ENCODE data around the gene GSG1L.

DNA sequence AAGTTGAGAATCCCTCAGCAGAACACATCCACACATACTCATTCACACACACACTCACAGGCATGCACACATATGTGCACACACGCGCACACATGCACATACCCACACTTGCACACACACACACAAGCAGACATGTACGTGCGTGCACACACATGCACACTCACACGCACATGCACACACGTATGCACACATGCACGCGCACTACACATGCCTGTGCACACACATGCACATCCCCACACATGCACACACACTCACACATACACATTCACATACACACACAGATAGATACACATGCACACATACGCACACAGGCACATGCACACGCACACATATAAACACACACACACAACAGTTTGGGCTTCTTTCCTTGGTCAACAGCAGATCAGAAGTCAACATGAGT is 24.0 kb downstream of the GSG1L start:
- no peak for TF ChIP-seq ZFX (IDR thresholded peaks at IDR 0.05)
- TF ChIP-seq, protein P1, sequence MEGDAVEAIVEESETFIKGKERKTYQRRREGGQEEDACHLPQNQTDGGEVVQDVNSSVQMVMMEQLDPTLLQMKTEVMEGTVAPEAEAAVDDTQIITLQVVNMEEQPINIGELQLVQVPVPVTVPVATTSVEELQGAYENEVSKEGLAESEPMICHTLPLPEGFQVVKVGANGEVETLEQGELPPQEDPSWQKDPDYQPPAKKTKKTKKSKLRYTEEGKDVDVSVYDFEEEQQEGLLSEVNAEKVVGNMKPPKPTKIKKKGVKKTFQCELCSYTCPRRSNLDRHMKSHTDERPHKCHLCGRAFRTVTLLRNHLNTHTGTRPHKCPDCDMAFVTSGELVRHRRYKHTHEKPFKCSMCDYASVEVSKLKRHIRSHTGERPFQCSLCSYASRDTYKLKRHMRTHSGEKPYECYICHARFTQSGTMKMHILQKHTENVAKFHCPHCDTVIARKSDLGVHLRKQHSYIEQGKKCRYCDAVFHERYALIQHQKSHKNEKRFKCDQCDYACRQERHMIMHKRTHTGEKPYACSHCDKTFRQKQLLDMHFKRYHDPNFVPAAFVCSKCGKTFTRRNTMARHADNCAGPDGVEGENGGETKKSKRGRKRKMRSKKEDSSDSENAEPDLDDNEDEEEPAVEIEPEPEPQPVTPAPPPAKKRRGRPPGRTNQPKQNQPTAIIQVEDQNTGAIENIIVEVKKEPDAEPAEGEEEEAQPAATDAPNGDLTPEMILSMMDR (conservative IDR thresholded peaks at IDR 0.05), result no peak

Measured in C4-2B (cell line).